HG02759 (cell line): ENCODE results near the gene WAC.

ENCODE experiments used
- ATAC-seq: cut with Tn5 transposase; IDR thresholded peaks from one replicate; pipeline ENCODE4 v1.9.1; 2021; ENCODE audit warnings: mild to moderate bottlenecking, moderate library complexity; ENCODE audit not compliant: unreplicated experiment

Gene WAC

DNA sequence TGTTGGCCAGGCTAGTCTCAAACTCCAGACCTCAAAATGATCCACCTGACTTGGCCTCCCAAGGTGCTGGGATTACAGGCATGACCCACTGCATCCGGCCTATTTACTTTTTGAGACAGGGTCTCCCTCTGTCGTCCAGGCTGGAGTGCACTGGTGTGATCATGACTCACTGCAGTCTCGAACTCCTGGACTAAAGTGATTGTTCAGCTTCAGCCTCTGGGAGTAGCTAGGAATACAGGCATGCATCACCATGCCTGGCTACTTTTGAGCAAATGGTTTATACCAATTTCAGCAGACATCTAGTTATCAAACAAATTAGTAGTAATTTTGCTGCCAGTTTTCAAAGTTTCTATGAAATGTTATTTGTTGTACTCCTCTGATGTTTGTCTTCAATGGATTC lies 2.2 kb upstream of the WAC start:
- no peak for ATAC-seq

DNA sequence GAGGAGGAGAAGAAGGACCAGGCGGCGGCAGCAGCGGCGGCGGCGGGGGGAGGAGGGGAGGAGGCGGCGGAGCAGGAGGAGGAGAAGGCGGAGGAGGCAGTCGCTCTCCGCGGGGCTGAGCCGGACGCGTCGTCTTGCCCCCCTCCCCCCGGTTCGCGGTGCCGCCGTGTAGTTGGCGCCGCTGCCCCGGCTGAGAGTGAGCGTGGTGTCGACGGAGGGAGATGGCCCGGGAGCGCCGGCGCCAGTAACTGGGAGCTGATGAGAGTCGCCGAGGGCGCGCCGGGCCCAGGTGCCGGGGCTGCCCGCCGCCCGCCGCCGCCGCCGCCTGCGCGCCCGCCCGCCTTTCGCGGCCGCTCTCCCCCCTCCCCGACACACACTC lies 257 bp downstream of the WAC start:
- ATAC-seq = peak; percentile 7

DNA sequence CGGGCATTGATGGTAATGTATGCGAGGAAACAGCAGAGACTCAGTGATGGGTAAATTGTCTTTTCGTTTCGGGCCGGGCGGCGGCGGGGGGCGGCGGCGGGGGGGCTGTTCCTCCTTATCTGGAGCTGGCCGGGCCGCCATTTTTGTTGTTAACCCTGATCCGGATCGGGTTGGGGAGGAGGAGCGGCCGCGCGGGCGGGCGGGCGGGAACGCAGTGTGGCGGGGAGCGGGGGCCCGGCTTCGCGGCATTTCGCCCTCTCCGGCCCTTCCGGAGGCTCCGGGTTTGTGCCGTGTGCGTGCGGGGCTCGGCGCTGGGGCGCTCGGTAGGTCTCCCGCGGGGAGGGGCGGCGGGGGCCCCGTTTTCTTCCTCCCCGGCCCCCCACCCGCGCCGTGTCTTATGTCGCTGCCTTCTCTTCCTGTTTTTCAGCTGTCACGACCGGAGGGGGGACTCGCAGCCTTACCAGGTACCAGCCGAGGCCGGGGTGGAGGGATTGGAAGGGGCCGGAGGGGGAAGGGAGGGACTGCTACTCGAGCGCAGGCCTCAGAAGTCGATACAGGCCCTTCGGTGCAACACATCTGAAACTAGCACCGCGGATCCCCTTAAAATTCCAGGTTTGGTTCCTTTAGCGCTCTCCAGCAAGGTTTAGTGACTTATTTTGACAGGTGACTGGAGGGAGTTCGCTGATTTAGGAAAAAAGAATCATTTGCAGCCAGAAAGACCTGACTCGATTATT lies 820 bp downstream of the WAC start:
- ATAC-seq = peak; percentile 22

DNA sequence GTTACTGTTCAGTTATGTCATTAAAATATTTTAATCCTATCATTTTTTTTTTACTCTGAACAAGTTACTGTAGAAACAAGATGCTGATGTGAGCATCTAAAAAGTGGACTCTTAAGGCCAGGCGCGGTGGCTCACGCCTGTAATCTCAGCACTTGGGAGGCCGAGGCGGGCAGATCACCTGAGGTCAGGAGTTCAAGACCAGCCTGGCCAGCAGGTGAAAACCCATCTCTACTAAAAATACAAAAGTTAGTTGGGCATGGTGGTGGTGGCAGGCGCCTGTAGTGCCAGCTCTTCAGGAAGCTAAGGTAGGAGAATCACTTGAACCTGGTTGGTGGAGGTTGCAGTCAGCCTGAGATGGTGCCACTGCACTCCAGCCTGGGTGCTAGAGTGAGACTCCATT lies 2.9 kb downstream of the WAC start:
- ATAC-seq = no peak

DNA sequence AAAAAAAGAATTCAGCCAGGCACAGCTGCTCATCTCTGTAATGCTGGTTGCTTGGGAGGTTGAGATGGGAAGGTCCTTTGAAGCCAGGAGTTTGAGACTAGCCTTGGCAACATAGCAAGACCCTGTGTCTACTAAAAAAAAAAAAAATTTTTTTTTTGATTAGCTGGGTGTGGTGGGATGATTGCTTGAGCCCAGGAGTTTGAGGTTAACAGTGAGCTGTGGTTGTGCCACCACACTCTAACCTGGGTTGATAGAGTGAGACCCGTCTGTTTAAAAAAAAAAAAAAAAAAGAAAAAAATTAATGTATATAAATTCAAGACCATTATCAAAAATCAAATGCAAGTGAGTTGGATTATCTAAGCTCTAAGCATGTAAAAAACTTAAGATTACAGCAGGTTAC lies 5.7 kb downstream of the WAC start:
- no peak for ATAC-seq

DNA sequence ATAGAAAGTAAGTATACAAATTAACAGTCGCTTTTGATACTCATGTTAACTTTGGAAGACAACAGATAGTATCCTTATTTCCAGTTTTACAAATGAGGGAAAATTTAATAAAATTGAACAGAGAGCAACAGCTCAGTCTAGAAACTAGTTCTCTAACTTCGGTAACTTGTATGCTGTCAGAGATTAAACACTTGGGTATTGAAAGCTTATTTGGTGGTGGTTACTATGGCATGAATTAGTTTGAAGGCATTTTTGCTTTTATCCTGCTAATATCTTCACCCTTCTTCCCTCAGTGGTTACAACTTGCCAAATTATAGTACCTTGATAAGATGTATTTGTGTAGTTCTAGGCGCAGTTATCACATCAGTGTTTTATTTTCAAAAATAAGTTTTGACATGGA lies 7.2 kb downstream of the WAC start:
- no peak for ATAC-seq

DNA sequence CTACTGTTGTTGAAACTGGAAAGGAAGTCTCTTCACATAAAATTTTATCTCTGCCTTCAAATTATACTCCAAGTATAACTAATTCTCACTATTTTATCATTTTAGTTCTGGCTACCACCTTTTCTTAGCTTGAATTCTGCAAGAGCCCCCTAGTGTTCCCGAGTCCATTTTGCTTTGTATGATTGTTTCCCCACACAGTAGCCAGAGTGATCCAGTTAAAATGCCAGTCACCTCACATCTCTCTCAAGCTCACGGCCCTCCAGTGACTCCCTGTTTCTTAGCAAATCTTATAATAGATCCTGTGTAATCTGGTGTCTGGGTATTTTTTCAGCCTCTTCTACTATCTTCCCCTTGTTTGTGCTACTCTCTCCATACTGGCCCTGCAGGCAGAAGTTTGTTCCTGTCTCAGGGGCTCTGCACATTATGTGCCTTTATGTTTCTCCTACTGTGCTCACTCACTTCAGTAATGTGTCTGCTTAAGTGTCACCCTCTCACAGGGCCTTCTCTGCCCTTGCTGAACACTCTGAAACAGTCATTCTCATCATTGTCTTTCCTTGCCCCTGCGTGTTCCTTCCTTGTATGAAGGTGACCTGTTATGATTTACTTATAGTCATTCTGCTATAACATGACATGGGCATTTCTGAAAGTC lies 8.9 kb downstream of the WAC start:
- ATAC-seq = no peak

DNA sequence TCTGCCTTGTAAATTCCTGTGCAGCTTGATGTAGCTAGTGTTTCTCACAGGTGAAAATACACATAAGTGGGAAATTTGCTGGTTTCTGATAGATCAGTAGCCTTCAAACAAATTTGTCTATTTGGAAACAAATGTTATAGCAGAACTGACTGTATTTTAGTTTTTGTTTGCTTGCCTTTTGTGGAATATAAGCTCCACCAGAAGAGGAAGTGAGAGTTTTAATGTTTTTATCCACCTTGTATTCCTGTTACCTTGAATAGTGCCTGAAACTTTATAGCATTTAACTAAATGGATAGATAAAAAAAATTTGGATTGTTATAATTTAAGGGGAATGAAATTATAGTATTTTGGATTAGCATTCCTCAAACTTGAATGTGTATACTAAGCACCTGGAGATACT lies 9.8 kb downstream of the WAC start:
- no peak for ATAC-seq

DNA sequence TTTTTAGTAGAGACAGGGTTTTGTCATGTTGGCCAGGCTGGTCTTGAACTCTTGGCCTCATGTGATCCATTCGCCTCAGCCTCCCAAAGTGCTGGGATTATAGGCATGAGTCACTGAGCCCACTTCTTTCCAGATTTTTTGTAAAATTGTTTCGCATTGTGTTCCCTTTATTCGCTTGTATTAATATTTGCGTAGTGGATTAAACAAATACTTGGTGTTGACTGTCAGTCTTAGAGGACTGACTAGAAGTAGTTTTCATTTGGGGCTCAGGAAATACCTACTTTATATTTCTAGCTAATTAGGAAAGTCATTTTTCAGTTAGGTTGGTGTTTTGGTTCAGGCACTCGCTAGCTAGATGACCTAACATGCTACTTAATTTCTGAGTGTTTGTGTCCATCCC lies 11.1 kb downstream of the WAC start:
- no peak for ATAC-seq

DNA sequence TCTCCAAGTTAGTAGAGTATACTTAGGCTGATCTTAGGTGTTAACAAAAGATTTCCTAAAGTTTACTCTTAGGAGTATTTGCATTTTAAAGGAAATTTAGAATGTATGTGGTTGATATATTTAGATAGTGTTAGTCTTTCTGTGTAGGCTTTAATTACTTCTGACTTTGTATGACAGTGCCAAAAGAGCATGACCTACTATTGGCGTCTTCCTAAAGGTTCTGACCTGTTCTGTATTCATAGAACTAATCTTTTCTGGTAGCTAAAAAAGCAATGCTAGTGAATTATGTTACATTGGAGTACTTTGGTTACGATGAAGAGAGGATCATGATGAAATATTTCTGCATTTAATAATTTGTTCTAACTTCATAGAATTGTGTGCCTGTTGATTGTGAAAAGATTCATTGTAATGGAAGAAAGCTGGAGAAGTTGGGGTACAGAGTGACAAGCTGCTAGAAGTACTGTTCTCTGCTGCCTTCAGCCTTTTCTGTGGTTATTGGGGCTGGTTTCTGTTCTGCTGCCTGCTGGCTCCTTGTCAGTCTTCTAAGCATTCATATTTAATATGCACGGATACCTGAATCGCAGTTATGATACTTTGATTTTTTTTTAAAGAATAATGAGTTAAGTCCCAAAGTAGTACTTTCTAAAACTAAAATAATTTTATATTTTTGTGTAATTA lies 13.2 kb downstream of the WAC start:
- ATAC-seq = peak; percentile 64

DNA sequence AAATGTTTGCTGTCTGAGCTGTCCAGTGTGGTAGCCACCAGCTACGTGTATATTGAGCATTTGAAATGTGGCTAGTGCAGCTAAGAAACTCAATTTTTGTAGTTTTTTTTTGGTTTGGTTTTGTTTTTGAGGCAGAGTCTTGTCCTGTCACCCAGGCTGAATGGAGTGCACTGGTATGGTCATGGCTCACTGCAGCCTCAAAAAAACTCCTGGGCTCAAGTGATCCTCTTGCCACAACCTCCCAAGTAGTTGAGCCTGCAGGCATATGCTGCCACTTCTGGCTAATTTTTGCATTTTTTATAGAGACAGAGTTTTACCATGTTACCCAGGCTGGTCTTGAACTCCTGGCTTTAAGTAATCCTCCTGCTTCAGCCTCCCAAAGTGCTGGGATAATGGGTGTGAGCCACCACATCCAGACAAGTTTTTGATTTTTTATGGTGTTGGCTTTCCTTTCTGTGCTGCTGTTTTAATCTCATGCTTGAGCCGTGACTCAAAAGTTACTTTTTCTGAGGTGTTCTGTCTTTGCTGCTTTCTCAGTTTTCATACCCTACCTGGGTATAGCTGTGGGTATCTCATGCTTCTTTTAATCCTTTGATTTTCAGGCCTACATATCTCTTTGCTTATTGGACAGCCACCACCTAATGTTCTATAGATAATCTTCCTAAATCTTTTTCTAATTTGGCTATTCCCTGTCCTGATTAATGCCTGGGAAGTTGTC lies 16.0 kb downstream of the WAC start:
- no peak for ATAC-seq

DNA sequence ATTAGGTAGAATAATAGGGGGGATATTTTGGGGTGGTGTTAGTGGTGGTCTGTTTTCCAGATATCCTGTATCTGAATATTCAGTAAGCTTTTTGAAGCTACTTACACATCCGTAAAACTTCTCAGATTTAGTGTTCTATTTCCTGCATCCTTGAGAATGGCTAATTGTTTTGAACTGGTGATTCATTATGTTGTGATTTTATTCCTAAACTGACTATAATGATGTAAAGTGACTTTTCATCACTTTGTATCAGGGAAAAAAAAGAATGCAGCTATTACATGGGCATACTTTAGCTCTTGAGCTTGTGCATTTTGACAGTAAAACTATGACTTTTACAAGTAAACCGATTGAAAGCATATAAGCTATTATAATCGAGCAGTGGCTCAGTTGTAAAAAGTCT lies 18.2 kb downstream of the WAC start:
- ATAC-seq = no peak

DNA sequence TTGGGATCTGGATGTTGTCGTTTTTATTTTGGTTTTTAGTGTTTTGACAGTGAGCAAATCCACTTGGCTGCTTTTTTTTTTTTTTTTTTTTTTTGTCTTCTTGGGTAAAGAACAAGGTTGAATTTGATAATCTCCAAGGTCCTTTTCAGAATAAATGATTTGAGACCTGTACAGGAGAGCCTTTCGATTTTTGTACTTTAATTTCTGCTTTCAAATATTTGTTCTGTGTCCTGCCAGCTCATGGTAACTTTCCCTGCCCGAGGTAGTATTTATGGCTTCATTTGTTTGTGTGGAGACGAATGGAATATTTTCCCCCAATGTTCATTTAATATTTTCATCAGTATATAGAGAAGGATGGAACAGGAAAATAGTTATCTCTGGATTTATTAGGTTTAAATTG lies 19.9 kb downstream of the WAC start:
- no peak for ATAC-seq

DNA sequence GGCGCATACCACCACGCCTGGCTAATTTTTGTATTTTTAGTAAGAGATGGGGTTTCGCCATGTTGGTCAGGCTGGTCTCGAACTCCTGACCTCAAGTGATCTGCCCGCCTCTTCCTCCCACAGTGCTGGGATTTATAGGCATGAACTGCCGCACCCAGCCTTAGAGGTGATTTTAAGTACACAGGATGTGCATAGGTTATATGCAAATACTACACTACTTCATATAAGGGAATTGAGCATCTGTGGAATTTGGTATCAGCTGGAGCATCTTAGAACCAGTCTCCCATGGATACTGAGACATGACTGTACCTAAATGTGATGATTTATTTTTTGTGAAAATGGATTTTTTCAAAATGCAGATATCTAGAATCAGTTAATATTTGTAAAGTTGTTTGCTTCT lies 21.1 kb downstream of the WAC start:
- ATAC-seq = no peak

DNA sequence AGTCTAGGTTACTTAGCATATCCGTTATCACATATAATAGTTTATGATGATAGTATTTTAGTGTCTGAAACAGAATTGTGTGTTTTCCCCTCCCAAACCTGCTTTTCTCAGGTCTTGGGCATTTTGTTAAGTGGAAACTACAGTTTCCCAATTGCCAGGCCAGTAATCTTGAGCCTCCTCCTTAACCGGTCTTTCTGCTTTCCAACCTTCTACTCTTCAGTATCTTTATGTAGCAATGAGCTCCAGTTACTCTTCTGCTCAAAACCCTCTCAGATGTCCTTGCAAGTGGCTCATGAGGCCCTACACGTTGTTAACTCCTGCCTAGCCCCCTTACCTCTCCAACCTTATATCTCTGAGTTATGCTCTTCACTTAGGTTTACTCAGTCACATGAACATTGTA lies 22.0 kb downstream of the WAC start:
- ATAC-seq = no peak

DNA sequence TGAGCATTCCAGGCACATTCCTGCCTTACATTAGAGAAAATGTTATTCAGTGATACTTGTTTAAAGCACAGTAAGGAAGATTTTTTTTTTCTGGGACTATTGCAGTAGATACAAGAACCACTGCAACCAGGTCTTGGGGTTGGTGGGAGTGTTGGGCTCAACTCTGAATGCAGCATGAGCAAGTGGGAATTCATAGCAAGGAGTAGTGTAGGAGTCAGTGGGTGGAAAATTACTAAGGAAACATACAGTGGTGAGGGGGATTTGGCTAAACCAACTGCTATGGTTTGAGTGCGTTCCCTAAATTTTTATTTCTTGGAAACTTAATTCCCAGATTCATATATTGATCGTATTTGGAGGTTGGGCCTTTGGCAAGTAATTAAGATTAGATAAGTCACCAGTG lies 22.4 kb downstream of the WAC start:
- ATAC-seq = no peak

DNA sequence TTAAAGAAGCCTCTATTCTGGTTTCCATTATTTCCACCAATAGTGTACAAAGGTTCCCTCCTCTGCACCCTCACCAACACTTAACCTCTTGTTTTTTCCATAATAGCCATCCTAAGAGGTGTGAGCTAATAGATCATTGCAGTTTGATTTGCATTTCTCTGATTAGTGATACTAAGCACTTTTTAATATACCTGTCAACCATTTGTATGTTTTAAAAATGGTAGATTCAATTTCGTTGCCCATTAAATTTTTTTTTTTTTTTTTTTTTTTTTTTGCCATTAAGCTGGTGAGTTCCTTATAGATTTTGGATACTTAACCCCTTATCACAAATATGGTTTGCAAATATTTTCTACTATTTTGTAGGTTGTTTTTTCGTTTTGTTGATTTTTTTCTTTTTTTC lies 23.2 kb downstream of the WAC start:
- ATAC-seq = no peak

DNA sequence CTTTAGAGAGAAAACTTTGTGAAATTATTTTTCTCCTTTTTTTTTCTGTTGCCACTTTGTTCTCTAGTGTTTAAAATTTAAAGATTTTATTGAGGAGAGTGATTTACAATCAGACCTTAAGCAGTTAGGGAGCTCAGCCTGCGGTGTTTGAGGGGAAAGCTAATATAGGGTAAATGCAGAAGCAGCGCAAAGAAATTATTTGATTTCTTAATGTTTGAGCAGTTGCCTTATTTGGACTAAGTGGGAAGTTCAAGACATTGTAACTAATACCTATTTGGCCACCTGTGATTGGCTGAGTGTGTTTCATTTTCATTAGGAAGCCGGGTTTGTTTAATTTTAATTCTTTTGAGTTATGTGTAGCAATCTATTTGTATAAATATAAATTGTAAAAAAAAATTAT lies 25.3 kb downstream of the WAC start:
- ATAC-seq = no peak

DNA sequence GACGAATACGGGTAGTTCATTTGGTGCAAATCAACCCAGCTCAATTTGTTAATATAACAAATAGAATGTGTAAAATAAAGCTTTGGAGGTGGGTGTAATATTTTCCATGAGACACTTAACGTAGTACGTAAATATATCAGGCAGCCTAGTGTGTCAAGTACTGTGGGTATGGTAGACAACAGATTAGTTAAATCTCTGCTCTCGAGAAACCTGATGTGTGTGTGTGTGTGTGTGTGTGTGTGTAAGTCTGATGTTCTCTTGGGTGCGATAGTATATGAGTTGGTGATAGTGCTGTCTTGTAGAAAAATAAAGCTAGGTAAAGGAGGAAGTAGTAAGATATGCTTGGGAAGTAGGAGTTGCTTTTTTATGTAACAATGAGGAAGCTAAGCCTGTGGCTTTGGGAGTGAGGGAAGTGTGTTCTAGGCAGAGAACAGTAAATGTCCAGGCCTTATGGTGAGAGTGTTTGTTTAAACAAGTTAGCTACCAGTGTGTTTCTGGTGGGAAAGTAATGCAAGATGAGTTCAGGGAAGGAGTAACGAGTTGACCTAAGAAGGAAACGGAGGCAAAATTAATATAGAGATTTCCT lies 26.1 kb downstream of the WAC start:
- no peak for ATAC-seq

DNA sequence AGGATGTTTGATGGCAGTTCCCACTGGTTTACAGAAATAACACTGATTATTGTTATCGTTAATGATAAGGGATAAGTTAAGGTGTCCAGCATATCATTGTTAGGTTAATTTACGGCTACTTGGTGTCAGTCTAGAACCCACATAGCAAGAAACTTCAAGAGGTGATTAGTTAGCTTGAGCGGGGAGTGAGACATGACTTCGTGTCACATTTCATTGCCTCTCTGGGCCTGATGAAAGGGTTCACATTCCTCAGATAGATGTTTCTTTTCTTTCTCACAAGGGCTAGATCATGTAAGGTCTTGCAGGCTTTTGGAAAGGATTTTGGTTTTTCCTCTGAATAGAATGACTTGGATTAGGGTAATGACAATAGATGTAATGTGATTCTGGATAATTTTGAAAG lies 26.7 kb downstream of the WAC start:
- ATAC-seq = no peak

DNA sequence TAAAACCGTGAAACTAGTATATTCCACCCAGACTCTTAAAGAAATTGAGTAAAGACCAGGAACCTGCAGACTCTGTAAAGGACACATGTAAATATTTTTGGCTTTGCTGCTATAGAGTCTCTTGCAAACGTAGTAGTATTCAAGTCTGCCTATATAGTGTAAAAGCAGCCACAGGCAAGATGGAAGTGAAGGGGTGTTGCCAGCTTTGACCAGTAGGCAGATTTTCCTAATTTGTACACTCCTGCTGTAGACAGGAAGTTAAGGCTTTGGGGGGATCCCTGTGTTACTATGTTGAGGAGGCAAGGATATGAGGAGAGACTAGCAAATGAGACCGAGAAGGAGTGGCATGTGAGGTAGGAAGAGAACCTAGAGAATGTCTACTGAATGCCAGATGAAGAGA lies 27.7 kb downstream of the WAC start:
- ATAC-seq = no peak
